GM21360 (cell line): Measurements from ENCODE around the gene SLC25A30.
"Not testable (repeated sequence)": the region's sequence is repeated elsewhere in the genome, so short reads cannot be mapped to it uniquely, and the experiment has no call there.

Experiments
- ATAC-seq: cut with Tn5 transposase; IDR thresholded peaks from one replicate; pipeline ENCODE4 v1.9.1; 2021; ENCODE audit warnings: mild to moderate bottlenecking, moderate library complexity; ENCODE audit not compliant: unreplicated experiment

SLC25A30 gene

DNA sequence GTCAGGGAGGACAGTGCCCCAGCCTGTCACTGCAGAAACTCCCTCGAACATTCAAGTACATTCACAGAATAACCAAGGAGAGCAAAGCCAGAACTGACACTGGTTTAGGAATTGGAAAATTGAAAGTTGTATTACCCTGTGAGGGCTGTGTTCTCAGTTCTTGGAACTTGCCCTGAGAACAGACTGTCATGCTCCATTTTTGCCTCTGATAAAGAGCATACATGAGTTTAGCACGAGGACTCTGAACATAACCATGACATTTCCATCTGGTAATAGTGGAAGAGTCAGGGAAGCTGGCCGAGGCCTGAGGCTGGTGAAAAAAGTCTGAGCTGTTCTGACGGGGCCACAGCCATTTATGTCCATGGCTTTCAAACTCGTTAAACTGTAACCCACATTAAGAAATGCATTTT is 15.2 kb upstream of the SLC25A30 start:
- no peak for ATAC-seq

GRCh38 chr13:45432737-45433380 is 14.7 kb upstream of the SLC25A30 start:
- no peak for ATAC-seq

GRCh38 chr13:45426056-45426841 is 8.1 kb upstream of the SLC25A30 start:
- not testable (repeated sequence) for ATAC-seq

- ATAC-seq = no peak
Measured at GRCh38 chr13:45422731-45423292, 4.6 kb upstream of the SLC25A30 start.

DNA sequence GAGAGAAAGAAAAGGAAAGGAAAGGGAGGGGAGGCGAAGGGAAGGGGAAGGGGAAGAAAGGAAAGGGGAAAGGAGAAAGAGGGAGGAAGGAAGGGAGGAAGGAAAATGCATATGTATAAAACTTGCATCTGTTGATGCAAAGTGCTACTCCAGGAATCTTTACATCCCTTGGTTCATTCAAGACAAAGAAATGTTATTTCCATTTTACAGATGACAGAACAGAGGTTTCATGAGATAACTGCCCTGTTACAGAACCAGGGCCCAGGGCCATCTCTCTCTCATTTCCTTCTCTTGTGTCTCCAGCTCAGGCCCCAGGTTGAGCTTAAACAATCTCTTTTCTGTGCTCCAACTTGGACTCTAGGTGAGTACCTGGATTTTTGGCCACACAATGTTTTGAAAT is 1.8 kb upstream of the SLC25A30 start:
- no peak for ATAC-seq

GRCh38 chr13:45419389-45419788 is 1.2 kb upstream of the SLC25A30 start:
- not testable (repeated sequence) for ATAC-seq

- no peak for ATAC-seq
Measured at GRCh38 chr13:45416516-45417128, 1.6 kb downstream of the SLC25A30 start.

- no peak for ATAC-seq
Measured at GRCh38 chr13:45415112-45415511, 3.1 kb downstream of the SLC25A30 start.

DNA sequence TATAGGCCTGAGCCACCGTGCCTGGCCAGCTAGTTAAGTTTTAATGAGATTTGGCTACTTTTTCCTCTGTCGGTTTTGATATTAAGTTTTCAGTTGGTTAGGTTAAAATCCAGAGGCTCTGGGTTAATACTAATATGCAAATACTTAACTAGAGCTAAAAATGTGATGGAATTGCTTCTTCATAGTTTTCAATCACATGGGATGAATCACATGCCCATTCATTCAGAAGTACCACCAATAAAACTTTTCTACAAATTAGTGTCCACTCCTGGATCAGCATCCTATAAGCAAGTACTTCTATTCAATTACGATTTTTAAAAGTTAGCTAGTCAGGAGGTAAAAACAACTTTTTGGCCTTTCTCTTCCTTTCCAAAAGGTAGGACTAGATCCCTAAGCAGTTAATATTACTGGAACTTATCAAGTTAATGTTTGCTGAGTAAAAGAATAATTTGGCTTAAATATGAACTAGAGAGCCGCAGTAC is 4.3 kb downstream of the SLC25A30 start:
- no peak for ATAC-seq

GRCh38 chr13:45412274-45413049 is 5.7 kb downstream of the SLC25A30 start:
- ATAC-seq = no peak

GRCh38 chr13:45411631-45412030 is 6.5 kb downstream of the SLC25A30 start:
- ATAC-seq = no peak

DNA sequence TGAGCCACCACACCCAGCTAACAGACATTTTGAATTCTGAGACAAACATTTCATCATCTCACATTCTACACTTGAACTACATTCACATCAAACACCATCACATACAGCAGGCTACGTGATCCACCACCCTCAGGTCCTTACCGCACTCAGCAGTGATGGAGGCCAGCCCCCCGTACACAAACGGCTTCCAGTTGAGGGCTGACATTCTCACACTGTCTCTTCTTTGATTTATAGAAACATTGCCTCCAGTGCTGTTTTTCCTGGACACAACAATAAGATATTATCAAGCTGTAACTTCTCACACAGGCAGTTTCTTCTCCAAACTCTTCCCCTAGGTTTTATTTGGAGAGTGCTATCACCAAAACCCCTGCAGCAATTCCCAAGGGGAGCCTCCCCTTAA is 7.0 kb downstream of the SLC25A30 start:
- no peak for ATAC-seq

- no peak for ATAC-seq
Measured at GRCh38 chr13:45410466-45410865, 7.7 kb downstream of the SLC25A30 start.

DNA sequence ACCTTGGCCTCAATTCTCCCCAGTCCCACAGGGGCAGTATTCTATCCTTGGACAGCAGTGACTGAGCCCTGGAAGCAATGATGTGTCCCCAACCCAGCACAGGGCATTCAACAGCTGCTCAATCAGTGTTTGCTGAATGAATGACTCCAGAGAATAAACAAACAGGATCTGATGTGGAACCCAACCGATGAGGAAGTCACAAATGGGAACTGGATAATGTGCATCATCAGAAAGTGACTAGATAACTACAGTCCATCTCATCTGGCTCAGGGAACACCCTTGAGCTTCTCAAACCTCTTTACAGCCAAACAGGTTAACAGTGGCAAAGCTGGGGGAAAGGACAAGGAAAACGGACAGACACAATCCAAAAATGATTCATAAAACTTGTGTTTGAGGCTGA is 8.2 kb downstream of the SLC25A30 start:
- no peak for ATAC-seq

GRCh38 chr13:45406421-45406820 is 11.8 kb downstream of the SLC25A30 start:
- ATAC-seq = no peak

DNA sequence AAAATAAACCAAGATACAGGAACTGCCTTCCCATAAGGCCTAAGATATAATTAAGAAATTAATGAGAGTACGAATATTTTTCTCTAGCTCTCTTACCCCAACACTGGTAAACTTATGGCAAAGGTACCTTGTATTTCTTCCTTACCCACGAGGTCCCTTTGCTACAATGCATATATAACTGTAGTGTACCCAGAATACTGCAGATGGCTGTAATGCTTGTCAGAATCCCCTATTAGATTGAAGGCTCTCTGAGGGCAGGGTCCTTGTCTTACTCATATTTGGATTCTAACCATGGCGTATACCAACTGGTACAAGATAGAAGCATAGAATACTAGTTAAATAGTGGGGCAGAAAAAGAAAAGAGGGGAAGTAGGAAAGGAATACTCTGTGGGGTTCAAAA is 15.1 kb downstream of the SLC25A30 start:
- no peak for ATAC-seq

DNA sequence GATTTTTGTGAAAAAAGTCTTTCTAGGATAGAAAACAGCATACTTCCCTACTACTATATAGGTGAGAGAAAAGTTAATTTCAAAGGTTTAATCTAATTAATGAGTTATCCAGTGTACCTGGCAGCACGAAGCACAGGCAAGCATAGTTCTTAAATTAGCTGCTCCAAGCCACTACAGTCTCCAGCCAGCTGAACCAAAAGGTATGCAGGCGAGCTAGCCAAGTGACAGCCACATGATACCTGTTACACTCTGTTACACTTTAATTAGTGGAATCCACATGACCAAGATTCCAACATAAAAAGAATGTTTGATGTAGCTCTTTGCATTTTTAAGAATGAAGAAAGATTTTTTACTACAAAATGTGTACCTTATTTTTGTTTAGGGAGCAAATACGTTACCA is 15.5 kb downstream of the SLC25A30 start:
- ATAC-seq = no peak

GRCh38 chr13:45401314-45401713 is 16.9 kb downstream of the SLC25A30 start:
- ATAC-seq = no peak

- ATAC-seq = no peak
Measured at GRCh38 chr13:45398877-45399276, 19.3 kb downstream of the SLC25A30 start.

GRCh38 chr13:45396533-45397095 is 21.6 kb downstream of the SLC25A30 start:
- ATAC-seq = no peak
